ENCODE results near the gene CDK6.

Gene CDK6

GRCh38 chr7:92563345-92563744 is 273.0 kb downstream of the CDK6 start:
- Mint-ChIP-seq H3K27ac (no peak overlapping the region), H3K4me3 (no peak overlapping the region), H3K9me3 (no peaks in the 10 kb centered on the region), H3K36me3 (ENCODE audit: low read depth) (peaks cover 81% of the 10 kb centered on the region), H3K27me3 (no peaks in the 10 kb centered on the region), H3K4me1 (ENCODE audit: low read depth) (no peaks in the 10 kb centered on the region)
- intact Hi-C loops (cut with micrococcal nuclease), result no loop called here

- intact Hi-C loops (cut with micrococcal nuclease), result no loop called here
- Mint-ChIP-seq H3K36me3 (ENCODE audit: low read depth) (peaks cover 67% of the 10 kb centered on the region), H3K4me3 (no peak overlapping the region), H3K27ac (no peak overlapping the region), H3K27me3 (no peaks in the 10 kb centered on the region), H3K4me1 (ENCODE audit: low read depth) (no peaks in the 10 kb centered on the region), H3K9me3 (no peaks in the 10 kb centered on the region)
Observed at GRCh38 chr7:92560602-92561001, 275.8 kb downstream of the CDK6 start.

GRCh38 chr7:92557808-92558362 is 278.5 kb downstream of the CDK6 start:
- intact Hi-C loops (cut with micrococcal nuclease), result no loop called here
- Mint-ChIP-seq H3K36me3 (ENCODE audit: low read depth) (peaks cover 40% of the 10 kb centered on the region), H3K4me1 (ENCODE audit: low read depth) (no peaks in the 10 kb centered on the region), H3K4me3 (no peak overlapping the region), H3K27me3 (no peaks in the 10 kb centered on the region), H3K9me3 (no peaks in the 10 kb centered on the region), H3K27ac (no peak overlapping the region)

- Mint-ChIP-seq H3K27ac (no peak overlapping the region), H3K4me1 (ENCODE audit: low read depth) (no peaks in the 10 kb centered on the region), H3K4me3 (no peak overlapping the region), H3K36me3 (ENCODE audit: low read depth) (peaks cover 34% of the 10 kb centered on the region), H3K27me3 (no peaks in the 10 kb centered on the region), H3K9me3 (no peaks in the 10 kb centered on the region)
- intact Hi-C loops (cut with micrococcal nuclease), result no loop called here
Observed at GRCh38 chr7:92557249-92557648, 279.1 kb downstream of the CDK6 start.

Measured in dendritic cell treated with granulocyte-macrophage colony-stimulating factor and Interleukin-4, amounts not matched to agents 40 ng/mL and 50 ng/mL, for 4 days (primary cell).